DMS53 treated with DMSO at 0.1 percent for 48 hours (cell line): ENCODE measurements around the gene OR2W1.

Experiments used
- DNase-seq: peaks from one replicate; lab custom pipeline; 2025; ENCODE audit not compliant: unreplicated experiment; lab: John Stamatoyannopoulos, UW

Gene OR2W1

GRCh38 chr6:29045075-29045474 is at the start of gene OR2W1:
Gene OR2W1, minus strand, starts transcription at chr6:29045175. Its CDS starts 0 bp downstream, at chr6:29045175.
- DNase-seq = no peak

- DNase-seq = no peak
These were observed 48.0 kb upstream of the OR2W1 start for GRCh38 chr6:29092957-29093356.

- no peak for DNase-seq
These were observed 42.2 kb upstream of the OR2W1 start, which contains the start of gene OR2B3 for GRCh38 chr6:29087213-29087612. Gene OR2B3, minus strand, starts transcription at chr6:29087313. Its CDS starts 65 bp downstream, at chr6:29087248.

- DNase-seq = no peak
These were observed 37.5 kb upstream of the OR2W1 start for GRCh38 chr6:29082457-29082856.

- no peak for DNase-seq
These were observed 36.3 kb upstream of the OR2W1 start for GRCh38 chr6:29081312-29081711.

DNA sequence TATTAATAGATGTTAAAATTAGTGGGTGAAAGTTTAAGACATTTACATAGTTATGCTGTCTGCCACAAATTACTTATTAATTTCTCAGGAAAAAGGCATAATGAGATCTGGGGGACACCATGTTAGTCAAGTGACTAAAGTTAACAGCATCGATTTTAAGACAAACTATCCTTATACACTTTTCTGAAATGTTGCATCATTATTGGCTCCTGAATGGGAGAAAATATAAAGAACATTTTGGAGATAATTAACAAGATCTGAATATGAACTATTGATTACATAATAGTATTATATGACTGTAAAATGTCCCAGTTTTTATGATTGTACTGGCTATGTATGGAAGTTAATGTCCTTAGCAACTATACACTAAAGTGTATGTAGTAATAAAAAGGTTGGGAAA is 34.2 kb upstream of the OR2W1 start:
- no peak for DNase-seq

GRCh38 chr6:29071831-29072723 is 27.1 kb upstream of the OR2W1 start:
- peak; percentile 47 for DNase-seq

DNA sequence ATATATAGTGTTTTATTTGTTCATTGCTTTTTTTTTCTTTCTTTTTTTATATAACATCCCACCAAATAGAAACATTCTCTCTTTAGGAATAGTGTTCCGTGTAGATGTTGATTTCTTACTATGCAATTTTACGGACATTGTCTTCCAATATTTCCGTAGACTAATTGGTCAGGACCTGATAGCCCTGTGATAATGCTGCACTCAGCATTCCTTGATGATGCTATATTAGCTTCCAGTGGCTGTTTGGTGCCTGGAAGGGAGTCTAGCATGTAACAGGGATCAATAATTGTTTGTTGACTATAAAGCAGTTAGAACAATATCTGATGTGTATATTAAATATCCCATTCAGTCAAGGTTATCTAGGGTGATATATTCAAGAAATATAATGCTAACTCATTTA is 6.7 kb upstream of the OR2W1 start:
- no peak for DNase-seq

- no peak for DNase-seq
These were observed 9.0 kb downstream of the OR2W1 start for GRCh38 chr6:29035951-29036350.

DNA sequence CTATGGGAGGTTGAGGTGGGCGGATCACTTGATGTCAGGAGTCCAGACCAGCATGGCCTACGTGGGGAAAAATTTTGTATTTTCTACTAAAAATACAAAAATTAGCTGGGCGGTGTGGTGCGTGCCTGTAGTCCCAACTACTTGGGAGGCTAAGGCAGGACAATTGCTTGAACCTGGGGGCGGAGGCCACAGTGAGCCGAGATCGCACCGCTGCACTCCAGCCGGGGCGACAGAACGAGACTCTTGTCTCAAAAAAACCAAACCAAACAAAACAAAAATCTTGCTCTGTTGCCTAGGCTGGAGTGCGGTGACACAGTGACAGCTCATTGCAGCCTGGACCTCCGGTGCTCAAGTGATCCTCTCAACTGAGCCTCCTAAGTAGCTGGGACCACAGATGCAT is 16.2 kb downstream of the OR2W1 start:
- DNase-seq = no peak

DNA sequence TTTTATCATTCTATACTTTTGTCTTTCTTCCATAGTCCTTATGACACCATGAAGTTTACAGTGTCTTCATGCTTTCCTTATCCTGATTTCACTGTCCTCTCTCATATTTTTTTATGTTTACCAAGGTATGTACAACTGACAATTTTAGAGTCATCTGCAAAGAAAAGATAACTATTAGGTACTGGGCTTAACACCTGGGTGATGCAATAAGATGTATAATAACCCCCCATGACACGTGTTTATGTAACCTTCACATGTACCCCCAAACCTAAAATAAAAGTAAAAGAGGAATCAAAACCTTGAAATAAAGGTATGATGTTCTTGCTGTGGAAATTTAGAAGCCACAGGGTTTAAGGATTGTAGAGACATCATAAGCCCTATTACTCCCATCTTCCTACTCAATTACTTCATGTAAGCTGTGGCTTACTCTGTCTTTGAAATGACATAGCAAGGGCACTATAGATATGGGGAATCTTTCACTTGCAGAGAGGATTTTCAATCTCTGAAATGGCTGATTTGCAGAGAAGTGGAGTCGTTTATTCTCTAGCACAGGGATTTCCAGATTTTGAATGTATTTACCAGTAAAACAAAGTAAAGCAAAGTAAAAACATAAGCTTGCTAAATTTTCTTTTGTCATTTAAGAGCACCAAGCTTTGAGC is 18.9 kb downstream of the OR2W1 start:
- no peak for DNase-seq

- no peak for DNase-seq
These were observed 23.5 kb downstream of the OR2W1 start for GRCh38 chr6:29021434-29021833.

DNA sequence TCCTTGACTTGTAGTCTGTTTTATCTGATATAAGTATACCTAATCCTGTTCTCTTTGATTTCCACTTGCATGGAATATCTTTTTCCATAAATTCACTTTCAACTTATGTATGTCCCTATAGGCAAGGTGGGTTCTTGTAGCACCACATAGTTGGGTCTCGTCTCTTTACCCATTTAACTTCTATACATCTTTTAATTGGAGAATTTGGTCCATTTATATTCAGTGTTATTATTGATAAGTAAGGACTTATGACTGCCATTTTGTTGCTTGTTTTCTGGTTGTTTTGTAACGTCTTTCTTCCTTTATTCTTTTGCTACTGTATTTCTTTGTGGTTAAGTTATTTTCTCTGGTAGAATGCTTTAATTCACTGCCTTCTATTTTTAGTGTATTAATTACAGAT is 25.3 kb downstream of the OR2W1 start:
- no peak for DNase-seq

GRCh38 chr6:29017428-29017802 is 27.6 kb downstream of the OR2W1 start:
- no peak for DNase-seq

DNA sequence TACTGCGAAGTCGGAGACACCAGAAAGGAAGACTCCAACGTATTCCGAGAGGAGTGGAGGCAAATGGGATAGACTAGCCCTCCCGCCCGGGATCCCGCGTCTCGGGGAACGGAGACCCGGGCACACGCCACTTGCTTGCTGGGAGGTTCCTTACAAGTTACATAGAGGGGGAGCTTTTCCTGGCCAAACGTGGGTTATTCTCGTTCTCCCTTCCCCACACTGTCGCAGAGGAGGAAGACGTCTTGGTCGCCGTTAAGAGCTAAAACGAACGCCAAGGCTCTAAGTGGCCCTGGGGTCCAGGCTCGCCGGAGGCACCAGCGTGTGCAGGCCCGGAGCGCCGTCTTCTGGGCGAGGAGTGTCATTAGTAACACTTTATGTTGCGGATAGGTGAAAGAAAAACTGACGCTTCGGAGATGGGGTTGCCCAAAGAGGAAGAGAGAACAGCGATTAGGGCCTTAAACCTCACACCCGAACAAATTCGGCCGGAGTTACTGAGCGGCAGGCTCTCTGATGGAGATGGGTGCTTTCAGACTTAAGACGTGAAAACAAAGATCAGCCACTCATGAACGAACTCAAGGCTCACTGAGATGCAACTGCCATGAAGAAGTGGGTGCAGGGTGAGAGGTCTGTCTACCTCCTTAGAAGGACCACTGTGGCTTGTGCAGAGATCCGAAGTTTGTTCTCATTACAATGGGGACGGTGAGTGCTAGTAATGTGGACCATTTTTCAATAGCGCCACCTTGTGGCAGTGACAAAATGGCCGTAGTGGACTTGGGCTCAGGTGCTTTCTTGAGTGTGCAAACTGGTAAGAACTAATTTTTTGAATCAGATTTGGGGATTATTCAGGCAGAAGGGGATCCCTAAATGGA is 28.2 kb downstream of the OR2W1 start:
- DNase-seq = peak; percentile 70

GRCh38 chr6:29014729-29015608 is 30.0 kb downstream of the OR2W1 start:
- no peak for DNase-seq

DNA sequence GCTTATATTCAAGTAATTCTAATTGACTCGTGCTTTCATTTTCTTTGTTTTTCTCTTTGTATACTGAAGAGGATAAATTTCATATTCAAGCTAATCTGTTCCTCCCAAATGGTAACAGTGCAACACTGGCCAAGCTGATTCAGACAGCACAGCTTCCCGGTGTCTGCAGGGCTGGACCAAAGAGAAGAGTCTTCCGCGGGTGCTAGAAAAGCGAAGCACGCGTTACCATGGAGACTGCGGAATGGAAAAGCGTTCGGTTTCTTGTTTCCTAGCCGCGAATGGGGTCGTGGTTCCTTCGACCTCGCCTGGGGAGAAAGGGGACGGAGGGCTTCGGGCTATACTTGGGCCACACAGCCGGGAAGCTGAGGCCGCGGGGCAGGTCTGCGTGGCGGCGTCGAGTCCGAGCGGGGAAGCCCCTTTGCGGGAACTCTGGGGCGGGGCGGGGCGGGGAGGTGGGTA is 33.7 kb downstream of the OR2W1 start:
- DNase-seq = peak; percentile 41

DNA sequence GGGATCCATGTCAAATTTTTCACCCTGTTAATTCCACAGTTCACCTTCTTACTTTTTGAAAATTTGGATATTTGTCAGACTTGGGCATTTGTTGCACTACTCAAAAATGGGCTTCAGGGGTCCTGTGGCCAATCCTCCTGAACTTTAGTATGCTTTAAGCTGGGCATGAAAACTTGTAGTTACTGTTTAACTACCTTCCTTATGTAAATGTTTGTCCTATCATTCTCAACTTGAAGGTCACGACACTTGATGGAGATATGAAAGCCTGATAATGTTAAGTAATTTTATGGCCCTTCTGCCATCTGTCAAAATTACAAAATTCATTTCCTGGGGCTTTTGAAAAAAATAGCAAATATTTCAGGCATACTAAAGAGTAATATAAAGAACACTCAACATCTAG is 35.6 kb downstream of the OR2W1 start:
- peak; percentile 34 for DNase-seq

DNA sequence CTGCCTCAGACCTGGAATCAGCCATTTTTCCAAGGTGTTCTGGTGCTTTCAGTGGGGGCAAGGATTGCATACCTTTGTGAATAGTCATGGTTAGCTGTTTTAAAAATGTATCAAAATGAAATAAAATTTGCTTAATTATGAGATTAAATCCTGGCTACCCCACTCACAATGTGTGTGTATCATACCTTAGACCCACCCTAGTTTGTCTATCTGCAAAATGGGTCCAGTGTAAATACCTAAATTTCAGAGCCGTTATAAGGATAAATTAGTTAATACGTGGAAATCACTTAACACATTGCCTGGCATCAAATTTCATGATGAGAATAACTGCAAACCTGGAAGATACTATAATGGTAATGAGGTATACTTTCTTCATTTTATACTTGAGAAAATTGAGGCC is 36.9 kb downstream of the OR2W1 start:
- no peak for DNase-seq

DNA sequence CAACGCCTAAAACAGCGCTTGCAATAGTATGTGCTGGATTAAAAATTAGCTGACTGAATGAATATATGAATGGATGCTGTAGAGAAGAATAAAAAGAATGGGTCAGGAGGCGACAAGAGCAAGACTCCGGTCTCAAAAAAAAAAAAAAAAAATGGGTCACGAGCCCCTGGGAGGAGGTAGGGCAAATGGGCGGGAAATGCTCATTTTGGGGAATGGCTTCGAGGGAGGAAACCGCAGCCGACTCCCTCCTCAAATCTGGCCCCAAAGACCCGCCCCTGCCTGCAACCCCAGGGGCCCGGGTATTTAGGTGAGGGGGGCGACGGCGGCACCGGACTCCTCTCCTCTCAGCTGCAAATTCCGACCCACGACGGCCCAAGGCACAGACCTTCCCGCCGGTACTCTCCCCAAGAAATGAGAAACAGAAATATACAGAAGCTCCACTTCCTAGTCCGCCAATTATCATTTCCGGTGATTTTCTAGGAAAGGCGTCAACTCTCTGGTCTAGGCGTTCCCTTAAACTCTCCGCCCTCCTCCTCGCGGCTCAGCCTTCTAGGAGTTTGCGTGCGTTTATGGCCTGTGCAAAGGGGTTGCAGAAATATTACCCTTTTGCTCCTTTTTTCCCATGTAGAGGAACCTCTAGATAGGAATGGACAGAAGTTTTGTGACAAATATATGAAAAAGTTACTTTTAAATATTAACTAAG is 39.6 kb downstream of the OR2W1 start, which contains the start of gene ZNF311:
Gene ZNF311 (minus strand): TSS at position 133 of the 703 bp plus-strand sequence. CDS start 1,361 bp downstream, outside the sequence.
- DNase-seq = peak; percentile 77
